Measurements from ENCODE around the gene INTS12. TPM values are rescaled to one million over a fixed set of nuclear protein-coding genes. Genes with fewer than 3 reads are reported as not detected.
"Not testable (repeated sequence)": the region's sequence is repeated elsewhere in the genome, so short reads cannot be mapped to it uniquely, and the experiment has no call there.

INTS12 gene, protein sequence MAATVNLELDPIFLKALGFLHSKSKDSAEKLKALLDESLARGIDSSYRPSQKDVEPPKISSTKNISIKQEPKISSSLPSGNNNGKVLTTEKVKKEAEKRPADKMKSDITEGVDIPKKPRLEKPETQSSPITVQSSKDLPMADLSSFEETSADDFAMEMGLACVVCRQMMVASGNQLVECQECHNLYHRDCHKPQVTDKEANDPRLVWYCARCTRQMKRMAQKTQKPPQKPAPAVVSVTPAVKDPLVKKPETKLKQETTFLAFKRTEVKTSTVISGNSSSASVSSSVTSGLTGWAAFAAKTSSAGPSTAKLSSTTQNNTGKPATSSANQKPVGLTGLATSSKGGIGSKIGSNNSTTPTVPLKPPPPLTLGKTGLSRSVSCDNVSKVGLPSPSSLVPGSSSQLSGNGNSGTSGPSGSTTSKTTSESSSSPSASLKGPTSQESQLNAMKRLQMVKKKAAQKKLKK
- total RNA-seq: 24.7 and 31.3 TPM in 2 replicates

DNA sequence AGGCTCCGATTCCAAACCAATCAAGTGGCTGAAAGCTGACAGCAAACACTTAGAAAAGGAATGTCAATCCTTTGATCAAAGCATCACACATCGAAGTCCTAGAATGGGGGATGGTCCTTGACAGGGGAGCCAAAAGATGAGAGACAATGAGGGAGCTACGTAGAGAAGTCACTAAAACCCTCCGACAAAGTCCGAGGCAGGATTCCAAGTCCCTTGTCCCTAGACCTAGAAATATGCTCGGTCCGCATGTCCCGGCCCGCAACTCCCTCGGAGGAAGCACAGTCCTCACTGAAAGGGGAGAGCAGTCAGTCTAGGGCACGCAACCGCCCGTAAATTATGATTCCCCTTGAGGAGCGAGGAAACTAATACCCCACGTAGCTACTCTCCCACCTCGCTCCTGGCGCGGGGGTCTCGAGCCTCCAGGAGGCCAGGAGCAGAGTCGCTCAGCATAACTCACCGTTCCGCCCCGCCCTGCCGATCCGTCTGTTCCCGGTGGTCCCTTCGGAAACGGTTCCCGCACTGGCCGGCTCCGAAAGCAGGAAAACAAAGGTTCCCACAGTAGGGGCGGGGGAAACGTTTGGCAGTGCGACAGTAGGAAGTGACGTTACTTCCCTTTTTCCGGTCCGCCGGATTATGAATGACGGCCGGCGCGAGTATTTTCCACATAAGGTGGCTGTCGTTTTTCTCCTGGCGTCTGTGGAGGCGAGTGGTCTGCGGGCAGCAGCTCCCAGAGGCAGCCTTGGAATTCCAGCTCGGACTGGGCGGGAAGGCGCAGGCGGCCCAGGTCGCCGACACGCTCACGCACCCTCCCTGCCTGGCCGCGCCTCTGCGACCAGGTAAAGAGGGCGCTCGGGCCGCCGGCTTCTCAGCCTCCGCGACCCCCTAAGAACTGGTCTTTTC, at the start of gene INTS12, which contains the start of gene GSTCD:
Gene INTS12 (minus strand): TSS at position 509 of the 900 bp plus-strand sequence. CDS start 8,684 bp downstream, outside the sequence.
Gene GSTCD (plus strand): TSS at position 604 of the 900 bp plus-strand sequence. CDS start 8,830 bp downstream, outside the sequence.
- DNase-seq (ENCODE audit: extremely low read depth, low read depth, low spot score): peak; percentile 77

DNA sequence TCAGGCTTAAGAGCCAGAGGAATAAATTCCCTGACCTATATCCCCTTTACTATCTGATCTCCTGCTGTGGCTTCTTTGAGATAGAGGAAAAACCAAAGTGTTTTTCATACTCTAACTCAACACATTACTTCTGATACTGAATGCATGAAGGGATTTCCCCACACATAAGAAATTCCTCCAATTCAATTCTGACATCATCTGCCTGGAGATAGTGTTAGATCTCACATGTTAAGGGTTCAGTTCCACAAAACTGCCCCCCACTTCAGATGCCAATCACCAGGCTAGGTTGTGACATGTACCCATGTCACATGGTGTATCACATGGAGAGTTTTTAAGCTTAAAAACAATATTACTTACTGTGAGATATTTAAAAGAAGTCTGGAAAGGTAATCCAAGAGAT, 46.9 kb upstream of the INTS12 start:
- DNase-seq (ENCODE audit: extremely low read depth, low read depth, low spot score): no peak

DNA sequence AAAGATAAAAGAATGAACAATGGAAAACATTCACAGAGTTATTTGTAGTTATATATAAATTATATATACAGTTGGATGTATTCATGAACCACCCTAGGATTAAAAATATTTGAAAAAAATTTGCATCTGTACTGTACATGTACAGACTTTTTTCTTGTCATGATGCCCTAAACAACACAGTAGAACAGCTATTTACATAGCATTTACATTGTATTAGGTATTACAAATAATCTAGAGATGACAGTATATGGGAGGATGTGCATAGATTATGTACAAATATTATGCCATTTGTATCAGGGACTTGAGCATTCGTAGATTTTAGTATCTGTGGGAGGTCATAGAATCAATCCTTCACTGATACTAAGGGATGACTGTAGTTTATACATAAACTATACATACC, 44.9 kb upstream of the INTS12 start:
- DNase-seq (ENCODE audit: extremely low read depth, low read depth, low spot score): no peak

DNA sequence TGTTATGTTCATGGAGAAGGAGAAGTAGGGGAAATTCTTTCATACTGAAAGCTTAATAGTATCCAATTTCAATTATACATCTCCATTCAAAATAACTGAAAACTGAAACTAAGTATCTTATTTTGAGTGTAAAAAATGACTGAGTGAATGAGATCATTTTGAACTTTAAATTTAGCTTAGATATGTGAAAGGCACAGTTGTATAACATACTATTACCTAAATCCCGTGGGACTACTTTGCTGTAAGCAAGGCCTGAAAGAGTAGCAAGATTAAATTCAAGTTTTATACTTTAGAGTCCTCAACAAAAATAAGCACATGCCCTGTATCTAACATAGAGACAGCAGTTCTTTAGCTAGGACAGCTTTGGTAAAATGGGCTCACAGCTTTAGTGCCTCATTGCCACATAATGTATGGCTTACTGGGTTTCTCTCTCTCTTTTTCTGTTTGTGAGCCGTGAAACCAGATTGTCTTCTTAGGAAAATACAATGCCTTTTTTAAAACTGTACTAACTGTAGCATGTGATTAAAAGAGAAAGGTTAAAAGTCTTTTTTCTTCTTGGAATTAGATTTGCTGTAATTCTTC, 43.3 kb upstream of the INTS12 start:
- no peak for DNase-seq (ENCODE audit: extremely low read depth, low read depth, low spot score)

DNA sequence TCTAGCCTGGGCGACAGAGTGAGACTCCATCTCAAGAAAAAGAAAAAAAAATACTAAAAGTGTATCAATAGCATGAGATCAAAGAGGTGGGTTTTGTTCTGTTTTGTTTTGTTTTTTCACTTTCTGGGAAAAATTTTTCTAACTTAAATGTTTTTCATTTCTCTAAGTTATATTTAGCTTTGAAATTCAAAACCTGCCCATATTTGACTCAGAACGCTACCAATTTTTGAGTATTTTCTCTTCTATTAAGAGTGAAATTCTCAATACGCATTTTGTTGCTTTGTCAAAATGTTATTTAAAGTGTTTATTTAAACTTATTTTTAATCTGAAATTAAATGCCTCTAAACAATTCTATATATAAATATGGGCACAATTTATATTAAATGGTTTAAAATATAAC, 39.7 kb upstream of the INTS12 start:
- DNase-seq (ENCODE audit: extremely low read depth, low read depth, low spot score): no peak

DNA sequence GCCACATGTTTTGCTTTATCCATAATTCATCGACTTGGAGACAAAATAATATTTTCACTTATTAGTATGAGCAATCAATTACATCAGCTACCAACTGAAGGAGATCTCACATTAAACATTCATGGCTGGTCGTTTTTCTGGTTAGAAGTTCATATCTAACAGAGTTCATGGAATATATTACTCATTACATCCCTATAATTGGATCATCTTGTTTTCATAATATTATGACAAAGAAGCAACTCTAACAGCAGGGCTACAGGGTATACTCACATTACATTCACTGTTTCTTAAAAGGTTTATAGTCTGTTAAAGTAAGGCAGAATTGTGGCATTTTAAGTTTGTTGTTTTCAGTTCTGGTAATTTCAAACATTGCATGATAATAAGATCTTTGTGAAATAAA, 33.1 kb upstream of the INTS12 start:
- DNase-seq (ENCODE audit: extremely low read depth, low read depth, low spot score): no peak

DNA sequence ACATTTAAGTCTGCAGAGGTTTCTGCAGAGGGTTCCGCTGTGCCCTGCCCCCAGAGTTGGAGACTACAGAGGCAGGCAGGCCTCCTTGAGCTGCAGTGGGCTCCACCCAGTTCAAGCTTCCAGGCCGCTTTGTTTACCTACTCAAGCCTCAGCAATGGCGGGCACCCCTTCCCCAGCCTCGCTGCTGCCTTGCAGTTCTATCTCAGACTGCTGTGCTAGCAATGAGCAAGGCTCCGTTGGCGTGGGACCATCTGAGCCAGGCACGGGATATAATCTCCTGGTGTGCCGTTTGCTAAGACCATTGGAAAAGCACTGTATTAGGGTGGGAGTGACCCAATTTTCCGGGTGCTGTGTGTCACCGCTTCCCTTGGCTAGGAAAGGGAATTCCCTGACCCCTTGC, 26.7 kb upstream of the INTS12 start:
- not testable (repeated sequence) for DNase-seq (ENCODE audit: extremely low read depth, low read depth, low spot score)

DNA sequence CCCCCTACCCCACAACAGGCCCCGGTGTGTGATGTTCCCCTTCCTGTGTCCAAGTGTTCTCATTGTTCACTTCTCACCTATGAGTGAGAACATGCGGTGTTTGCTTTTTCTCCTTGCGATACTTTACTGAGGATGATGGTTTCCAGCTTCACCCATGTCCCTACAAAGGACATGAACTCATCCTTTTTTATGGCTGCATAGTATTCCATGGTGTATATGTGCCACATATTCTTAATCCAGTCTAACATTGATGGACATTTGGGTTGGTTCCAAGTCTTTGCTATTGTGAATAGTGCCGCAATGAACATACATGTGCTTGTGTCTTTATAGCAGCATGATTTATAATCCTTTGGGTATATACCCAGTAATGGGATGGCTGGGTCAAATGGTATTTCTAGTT, 21.4 kb upstream of the INTS12 start:
- DNase-seq (ENCODE audit: extremely low read depth, low read depth, low spot score): not testable (repeated sequence)

DNA sequence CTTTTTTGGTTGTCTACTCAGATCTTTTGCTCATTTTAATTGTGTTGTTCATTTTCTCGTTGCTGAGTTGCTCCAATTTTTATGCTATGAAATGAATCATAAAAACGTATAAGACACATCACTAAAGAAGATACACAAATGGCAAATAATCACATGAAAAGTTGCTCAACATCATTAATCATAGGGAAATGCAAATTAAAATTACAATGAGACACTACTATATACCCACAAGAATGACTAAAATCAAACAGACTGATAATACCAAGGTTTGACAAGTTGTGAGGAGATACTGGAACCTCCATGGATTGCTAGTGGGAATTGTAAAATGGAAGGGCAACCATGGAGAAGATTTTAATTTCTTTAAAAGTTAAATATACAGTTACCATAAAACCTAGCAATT, 17.1 kb upstream of the INTS12 start:
- DNase-seq (ENCODE audit: extremely low read depth, low read depth, low spot score): no peak

DNA sequence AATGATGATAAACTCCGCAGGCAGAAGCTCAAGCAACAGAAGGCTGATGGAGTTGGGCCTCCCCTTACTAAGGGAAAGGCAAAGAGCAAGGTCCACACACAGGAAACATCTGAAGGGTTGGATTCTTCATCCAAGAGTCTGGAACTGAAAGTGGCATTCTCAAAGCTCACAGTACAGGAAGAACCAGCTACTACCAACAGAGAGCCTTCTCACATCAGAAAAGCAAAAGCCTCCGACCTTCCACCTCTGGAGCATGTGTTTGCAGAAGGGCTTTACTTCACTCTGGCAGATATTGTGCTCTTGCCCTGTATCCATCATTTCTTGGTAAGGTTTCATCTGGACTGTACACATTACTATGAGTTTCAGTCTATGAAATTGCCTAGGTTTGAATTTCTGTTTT, 10.7 kb upstream of the INTS12 start:
- DNase-seq (ENCODE audit: extremely low read depth, low read depth, low spot score): no peak

DNA sequence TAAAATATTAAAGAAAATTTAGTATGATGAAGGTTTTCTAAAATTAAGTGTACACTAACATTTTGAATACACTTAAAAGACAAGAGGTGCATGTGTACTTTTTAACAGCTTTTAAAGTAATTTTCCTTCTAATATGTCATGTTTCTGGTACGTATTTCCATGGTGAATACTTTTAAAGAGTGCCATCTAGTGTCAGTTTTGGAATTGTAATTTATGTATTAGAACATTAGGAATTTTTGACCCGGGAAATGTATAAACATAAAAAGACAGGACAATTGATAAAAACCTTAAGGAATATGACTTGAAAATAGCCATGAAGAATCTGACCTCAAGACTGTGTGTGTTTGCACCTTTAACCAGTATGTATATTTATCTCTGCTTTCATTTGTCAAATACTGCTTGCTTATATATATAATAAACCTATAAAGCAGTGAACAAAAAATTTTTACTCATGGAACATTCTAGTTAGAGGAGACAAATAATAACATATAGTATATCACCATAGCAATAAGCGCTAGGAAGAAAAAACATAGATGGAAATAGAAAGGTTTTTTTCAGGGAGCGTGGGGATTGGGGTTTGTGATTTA, 7.3 kb upstream of the INTS12 start:
- DNase-seq (ENCODE audit: extremely low read depth, low read depth, low spot score): no peak

DNA sequence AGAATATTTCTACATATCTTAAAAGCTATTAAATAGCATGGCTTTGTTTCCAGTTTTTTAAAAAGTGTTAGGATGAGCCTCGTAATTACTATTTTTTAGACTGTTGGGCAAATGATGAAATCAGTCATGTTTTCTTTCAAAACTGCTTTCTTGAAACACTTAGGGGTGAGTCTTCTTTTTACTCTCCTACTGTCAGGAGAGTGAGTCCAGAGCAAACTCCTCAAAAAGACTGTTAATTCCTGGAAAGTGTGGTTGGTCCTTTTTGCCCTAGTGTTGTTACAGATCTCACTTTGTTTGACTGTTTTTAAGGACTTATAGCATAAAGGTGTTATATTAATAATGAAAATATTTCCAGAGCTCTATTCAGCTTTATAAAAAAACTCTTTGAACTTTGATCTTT, 6.4 kb upstream of the INTS12 start:
- DNase-seq (ENCODE audit: extremely low read depth, low read depth, low spot score): no peak

DNA sequence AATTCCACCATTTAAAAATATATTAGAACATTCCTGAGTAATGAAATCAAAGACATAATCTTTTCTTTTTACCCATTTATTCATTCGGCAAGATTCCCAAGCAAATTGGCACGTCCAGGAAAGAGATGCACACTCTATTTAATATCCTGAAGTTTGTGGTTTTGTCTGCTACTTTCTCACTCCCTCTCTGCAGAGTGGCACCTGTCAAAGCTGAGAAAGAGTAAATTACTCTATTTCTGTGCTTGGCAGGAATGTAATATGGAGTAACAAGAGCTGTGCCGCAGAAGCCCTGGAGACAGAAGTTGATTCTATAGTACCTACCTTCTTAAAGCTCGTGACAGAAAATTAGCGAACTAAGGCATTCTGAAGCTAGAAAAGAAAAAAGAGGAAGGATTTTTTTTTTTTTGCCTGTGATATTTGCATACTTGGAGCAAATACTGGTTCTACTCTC, 5.6 kb upstream of the INTS12 start:
- no peak for DNase-seq (ENCODE audit: extremely low read depth, low read depth, low spot score)

DNA sequence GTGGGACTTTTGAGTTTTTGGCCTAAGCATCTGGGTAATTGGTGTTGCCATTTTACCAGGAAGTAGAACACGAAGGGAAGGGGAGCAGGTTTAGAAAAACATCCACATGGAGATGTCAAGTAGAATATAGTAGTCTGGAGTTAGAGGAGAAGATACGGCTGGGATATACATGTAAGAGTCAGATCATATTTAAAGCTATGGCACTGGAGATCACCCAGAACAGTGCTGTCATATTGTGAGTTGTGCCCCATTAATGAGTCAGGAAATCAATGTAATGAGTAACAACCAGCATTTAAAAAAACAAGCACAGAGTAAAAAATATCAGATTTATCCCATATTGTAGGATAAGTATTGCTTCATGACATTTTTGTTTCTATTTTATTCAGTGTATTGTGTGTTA, 4.3 kb upstream of the INTS12 start:
- DNase-seq (ENCODE audit: extremely low read depth, low read depth, low spot score): no peak

DNA sequence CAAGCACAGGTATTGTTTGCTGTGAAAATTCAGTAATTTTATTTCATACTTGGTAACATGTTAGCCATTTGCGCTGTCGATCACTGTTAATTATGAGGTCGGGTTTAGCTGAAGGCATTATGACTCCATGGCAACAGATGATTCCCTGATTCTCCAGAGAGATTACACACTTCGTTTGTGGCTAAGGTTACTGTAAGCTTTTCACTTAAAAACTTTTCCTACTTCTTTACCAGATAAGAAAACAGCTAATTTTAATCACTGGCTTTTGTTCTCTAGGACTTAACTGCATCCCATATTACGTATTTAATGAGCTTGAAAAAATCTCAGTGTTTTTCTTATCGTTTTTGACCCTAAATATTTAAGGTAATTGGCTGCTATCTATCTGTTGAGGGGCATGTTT, 2.2 kb upstream of the INTS12 start:
- DNase-seq (ENCODE audit: extremely low read depth, low read depth, low spot score): no peak

DNA sequence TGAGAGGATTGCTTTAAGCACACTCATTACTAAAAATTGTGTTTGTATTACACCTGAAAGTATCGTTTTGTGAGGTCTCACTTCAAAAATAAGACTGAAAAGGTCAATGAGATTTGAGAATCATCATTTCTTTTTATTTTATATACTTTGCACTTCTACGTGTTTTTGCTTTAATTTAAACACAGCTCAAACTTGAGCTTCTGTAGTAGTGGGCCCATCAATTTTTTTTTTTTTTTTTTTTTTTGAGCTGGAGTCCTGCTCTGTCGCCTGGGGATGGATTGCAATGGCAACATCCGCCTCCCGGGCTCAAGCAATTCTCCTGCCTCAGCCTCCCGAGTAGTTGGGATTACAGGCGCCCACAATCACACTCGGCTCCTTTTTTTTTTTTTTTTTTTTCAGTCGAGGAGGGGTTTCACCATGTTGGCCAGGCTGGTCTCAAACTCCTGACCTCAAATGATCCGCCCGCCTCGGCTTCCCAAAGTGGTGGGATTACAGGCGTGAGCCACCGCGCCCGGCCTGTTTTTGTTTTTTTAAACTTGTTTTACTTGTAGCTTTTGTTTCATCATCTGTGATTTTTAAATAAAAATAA, 1.6 kb upstream of the INTS12 start:
- no peak for DNase-seq (ENCODE audit: extremely low read depth, low read depth, low spot score)

DNA sequence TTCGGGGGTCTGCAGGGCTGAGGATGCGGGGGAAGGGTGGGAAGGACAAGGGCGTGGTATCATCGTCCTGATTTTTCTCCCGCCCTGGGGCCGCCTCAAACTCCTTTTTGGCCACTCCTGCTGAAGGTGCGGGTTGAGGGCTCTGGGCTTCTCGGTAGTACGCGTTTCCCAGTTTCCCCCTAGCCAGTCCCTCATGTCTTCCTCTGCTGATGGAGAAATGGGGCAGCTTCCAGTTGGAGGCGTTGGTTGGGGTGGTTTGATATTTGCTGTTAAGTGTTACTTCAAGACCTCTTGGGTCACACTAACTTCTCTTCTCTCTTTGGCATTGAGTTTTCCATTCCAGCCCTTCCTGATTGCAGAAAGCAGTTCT, 577 bp upstream of the INTS12 start:
- DNase-seq (ENCODE audit: extremely low read depth, low read depth, low spot score): no peak

DNA sequence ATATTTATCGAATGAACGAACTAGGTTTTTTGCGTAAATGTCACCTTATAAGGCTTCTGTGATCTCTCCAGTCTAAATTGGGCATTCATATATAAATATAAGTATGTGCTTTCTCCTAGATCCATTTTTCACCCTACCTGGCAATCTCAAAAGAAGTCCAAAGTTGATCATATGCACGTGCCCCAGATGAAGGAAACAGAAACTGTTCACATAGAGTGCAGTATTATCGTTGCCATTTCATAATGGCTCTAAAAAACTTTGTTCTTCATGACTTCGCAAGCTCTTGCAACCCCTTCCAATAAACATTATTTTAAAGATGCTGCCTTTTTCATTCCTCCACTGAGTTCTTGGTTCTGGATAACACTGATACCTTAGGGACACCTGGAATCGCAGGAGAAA, 708 bp downstream of the INTS12 start:
- DNase-seq (ENCODE audit: extremely low read depth, low read depth, low spot score): no peak

DNA sequence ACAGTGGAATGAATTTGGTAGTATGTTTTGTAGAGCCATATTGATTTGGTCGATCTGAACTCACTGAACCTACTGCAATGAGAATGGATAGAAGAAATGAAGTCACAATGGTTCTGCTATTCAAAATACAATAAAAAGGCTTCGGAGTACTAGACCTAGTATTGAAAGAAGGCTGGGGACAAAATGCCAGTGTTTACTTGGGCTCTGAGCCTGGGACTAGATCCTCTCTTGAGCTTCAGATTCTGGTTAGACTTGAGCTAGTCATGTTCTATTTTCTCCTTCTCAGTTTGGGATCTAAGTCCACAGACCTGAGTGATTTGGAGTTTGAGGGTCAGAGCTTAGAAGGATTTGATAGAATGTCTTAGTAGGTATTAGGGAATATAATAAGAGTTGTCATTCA, 9.9 kb downstream of the INTS12 start:
- DNase-seq (ENCODE audit: extremely low read depth, low read depth, low spot score): no peak

DNA sequence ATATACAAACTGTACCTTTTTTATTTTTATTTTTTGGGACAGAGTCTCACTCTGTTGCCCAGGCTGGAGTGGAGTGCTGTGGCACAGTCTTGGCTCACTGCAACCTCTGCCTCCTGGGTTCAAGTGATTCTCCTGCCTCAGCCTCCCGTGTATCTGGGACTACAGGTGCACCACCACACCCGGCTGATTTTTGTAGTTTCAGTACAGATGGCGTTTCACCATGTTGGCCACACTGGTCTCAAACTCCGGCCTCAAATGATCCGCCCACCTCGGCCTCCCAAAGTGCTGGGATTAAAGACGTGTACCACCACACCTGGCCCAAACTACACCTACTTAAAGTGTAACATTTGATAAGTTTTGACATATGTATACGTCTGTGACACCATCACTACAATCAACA, 12.7 kb downstream of the INTS12 start:
- DNase-seq (ENCODE audit: extremely low read depth, low read depth, low spot score): not testable (repeated sequence)
